Measurements from ENCODE around the gene PRPF40B.

The PRPF40B gene

DNA sequence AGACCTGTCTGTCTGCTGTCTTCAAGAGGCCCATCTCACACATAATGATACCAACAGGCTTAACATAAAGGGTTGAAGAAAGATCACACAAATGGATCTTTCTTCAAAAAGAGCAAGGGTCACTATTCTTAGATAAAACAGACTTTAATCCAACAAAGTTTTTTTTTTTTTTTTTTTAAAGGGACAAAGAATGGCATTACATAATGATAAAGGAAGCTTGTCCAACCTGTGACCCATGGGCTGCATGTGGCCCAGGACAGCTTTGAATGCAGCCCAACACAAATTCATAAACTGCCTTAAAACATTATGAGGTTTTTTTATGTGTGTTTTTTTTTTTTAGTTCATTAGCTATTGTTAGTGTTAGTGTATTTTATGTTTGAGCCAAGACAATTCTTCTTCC is 11.2 kb upstream of the PRPF40B start:
- Histone ChIP-seq H3K4me1 (ENCODE audit: control insufficient read depth, insufficient read depth, low read length) (no peaks in the 10 kb centered on the region), H3K27ac (ENCODE audit: low read depth, low read length) (no peak overlapping the region), H3K36me3 (ENCODE audit: control insufficient read depth, insufficient read depth, low read length) (no peaks in the 10 kb centered on the region), H3K9ac (ENCODE audit: low read depth, low read length) (no peak overlapping the region), H3K4me3 (ENCODE audit: low read depth, low read length) (no peak overlapping the region), H3K9me3 (ENCODE audit: control insufficient read depth, insufficient read depth, low read length) (no peaks in the 10 kb centered on the region), H3K27me3 (ENCODE audit: control insufficient read depth, insufficient read depth, low read length) (no peaks in the 10 kb centered on the region)

- H3K4me3 ChIP-seq (ENCODE audit: low read depth, low read length), result no peak overlapping the region
- no peak overlapping the region for H3K9ac ChIP-seq (ENCODE audit: low read depth, low read length)
- H3K27ac ChIP-seq (ENCODE audit: low read depth, low read length), result no peak overlapping the region
- peaks cover 7% of the 10 kb centered on the region; the same call in 1 of the 2 replicates for H3K4me1 ChIP-seq (ENCODE audit: control insufficient read depth, insufficient read depth, low read length)
- H3K9me3 ChIP-seq (ENCODE audit: control insufficient read depth, insufficient read depth, low read length), result no peaks in the 10 kb centered on the region
- no peaks in the 10 kb centered on the region for H3K36me3 ChIP-seq (ENCODE audit: control insufficient read depth, insufficient read depth, low read length)
- H3K27me3 ChIP-seq (ENCODE audit: control insufficient read depth, insufficient read depth, low read length), result no peaks in the 10 kb centered on the region
These were observed 7.6 kb upstream of the PRPF40B start for GRCh38 chr12:49615725-49616124.

- Histone ChIP-seq H3K4me3 (ENCODE audit: low read depth, low read length) (no peak overlapping the region), H3K27ac (ENCODE audit: low read depth, low read length) (no peak overlapping the region), H3K9me3 (ENCODE audit: control insufficient read depth, insufficient read depth, low read length) (no peaks in the 10 kb centered on the region), H3K36me3 (ENCODE audit: control insufficient read depth, insufficient read depth, low read length) (no peaks in the 10 kb centered on the region), H3K9ac (ENCODE audit: low read depth, low read length) (no peak overlapping the region), H3K27me3 (ENCODE audit: control insufficient read depth, insufficient read depth, low read length) (no peaks in the 10 kb centered on the region), H3K4me1 (ENCODE audit: control insufficient read depth, insufficient read depth, low read length) (peaks cover 10% of the 10 kb centered on the region; the same call in 1 of the 2 replicates)
These were observed 6.7 kb upstream of the PRPF40B start for GRCh38 chr12:49616533-49617219.

DNA sequence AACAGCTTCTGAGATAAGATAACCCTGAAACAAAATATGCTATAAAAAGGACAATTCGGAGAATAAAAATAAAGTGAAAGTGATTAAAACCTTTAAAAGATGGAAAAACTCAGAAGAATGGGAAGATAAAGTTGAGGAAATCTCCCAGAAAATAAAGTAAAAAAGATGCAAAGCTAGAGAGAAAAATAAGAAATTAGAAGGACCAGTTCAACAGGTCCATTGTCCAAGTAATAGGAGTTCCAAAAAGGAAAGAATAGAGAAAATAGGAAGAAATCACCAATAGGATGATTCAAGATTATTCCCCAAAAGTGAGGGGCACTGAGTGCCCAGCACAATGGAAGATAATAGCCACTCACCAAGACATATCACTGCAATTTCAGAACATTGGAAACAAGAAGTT is 4.8 kb upstream of the PRPF40B start:
- no peaks in the 10 kb centered on the region for H3K9me3 ChIP-seq (ENCODE audit: control insufficient read depth, insufficient read depth, low read length)
- peaks cover 18% of the 10 kb centered on the region; the same call in 1 of the 2 replicates for H3K4me1 ChIP-seq (ENCODE audit: control insufficient read depth, insufficient read depth, low read length)
- H3K4me3 ChIP-seq (ENCODE audit: low read depth, low read length), result no peak overlapping the region; the same call in 1 of the 2 replicates
- no peak overlapping the region for H3K9ac ChIP-seq (ENCODE audit: low read depth, low read length)
- H3K27me3 ChIP-seq (ENCODE audit: control insufficient read depth, insufficient read depth, low read length), result no peaks in the 10 kb centered on the region
- H3K27ac ChIP-seq (ENCODE audit: low read depth, low read length), result no peak overlapping the region
- no peaks in the 10 kb centered on the region for H3K36me3 ChIP-seq (ENCODE audit: control insufficient read depth, insufficient read depth, low read length)

DNA sequence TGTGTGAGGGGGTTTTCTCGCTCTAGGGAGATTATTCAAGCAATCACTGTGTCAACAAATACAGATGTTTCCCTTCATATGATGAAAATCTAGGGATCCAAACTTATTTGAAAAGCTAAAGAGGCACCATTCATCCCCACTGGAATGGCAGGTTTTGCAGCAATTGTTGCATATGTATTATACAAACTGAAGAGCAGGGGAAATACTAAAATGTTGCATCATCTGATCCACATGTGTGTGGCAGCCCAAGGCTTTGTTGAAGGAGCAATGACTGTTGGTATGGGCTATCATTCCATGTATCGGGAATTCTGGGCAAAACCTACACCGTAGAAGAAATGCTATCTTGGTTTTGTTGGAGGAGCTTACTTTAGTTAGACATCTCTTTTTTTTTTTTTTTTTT is 4.1 kb upstream of the PRPF40B start:
- H3K36me3 ChIP-seq (ENCODE audit: control insufficient read depth, insufficient read depth, low read length), result no peaks in the 10 kb centered on the region
- no peaks in the 10 kb centered on the region for H3K27me3 ChIP-seq (ENCODE audit: control insufficient read depth, insufficient read depth, low read length)
- no peaks in the 10 kb centered on the region for H3K9me3 ChIP-seq (ENCODE audit: control insufficient read depth, insufficient read depth, low read length)
- no peak overlapping the region for H3K27ac ChIP-seq (ENCODE audit: low read depth, low read length)
- H3K4me1 ChIP-seq (ENCODE audit: control insufficient read depth, insufficient read depth, low read length), result peaks cover 21% of the 10 kb centered on the region; the same call in 1 of the 2 replicates
- H3K9ac ChIP-seq (ENCODE audit: low read depth, low read length), result no peak overlapping the region
- no peak overlapping the region for H3K4me3 ChIP-seq (ENCODE audit: low read depth, low read length)

DNA sequence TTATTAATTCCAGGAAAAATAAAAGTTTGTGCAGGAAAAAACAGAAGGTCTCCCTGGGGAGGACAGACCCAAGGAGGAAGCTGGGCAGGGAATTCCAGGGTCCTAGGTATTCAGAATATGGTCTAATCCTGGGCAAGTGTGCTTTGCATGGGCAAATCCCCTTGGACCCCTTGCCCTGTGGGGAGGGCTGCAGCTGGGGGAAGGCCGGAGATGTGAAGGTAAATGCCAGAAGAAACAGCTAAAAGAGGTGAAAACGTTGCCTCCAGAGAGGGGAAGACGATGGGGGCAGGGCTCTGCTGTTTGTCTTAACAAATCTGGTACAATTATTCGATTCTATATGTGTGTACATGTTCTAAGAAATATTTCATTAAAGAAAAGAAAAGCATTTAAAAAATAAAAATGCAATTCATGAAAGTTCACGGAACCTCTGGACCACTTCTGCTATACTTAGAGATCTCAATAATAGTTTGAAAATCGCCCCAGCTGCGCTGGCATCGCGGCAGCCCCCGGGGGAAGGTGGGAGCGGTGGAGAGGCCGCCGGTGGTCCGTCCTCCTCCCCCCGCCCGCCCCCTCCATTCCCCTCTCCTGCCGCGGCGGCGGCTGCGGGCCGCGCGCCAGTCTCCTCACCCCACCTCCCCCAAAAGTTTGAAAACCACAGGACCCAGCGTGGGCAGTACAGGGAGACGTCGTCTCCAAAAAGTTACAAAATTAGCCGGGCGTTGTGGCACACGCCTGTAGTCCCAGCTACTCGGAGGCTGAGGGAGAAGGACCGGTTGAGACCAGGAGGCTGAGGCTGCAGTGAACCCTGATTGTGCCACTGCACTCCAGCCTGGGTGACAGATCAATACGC is 1.5 kb upstream of the PRPF40B start:
- Histone ChIP-seq H3K9ac (ENCODE audit: low read depth, low read length) (no peak overlapping the region), H3K27ac (ENCODE audit: low read depth, low read length) (peak overlapping the region; percentile 80), H3K4me3 (ENCODE audit: low read depth, low read length) (peak overlapping the region; percentile 91), H3K4me1 (ENCODE audit: control insufficient read depth, insufficient read depth, low read length) (peaks cover 21% of the 10 kb centered on the region; the same call in 1 of the 2 replicates), H3K36me3 (ENCODE audit: control insufficient read depth, insufficient read depth, low read length) (no peaks in the 10 kb centered on the region), H3K9me3 (ENCODE audit: control insufficient read depth, insufficient read depth, low read length) (no peaks in the 10 kb centered on the region), H3K27me3 (ENCODE audit: control insufficient read depth, insufficient read depth, low read length) (no peaks in the 10 kb centered on the region)

- Histone ChIP-seq H3K27me3 (ENCODE audit: control insufficient read depth, insufficient read depth, low read length) (no peaks in the 10 kb centered on the region), H3K9me3 (ENCODE audit: control insufficient read depth, insufficient read depth, low read length) (no peaks in the 10 kb centered on the region), H3K27ac (ENCODE audit: low read depth, low read length) (peak overlapping the region; percentile 80), H3K4me1 (ENCODE audit: control insufficient read depth, insufficient read depth, low read length) (peaks cover 21% of the 10 kb centered on the region; the same call in 1 of the 2 replicates), H3K36me3 (ENCODE audit: control insufficient read depth, insufficient read depth, low read length) (no peaks in the 10 kb centered on the region), H3K4me3 (ENCODE audit: low read depth, low read length) (peak overlapping the region; percentile 91), H3K9ac (ENCODE audit: low read depth, low read length) (peak overlapping the region; percentile 29; the same call in 1 of the 2 replicates)
These were observed 740 bp upstream of the PRPF40B start for GRCh38 chr12:49622501-49623141.

DNA sequence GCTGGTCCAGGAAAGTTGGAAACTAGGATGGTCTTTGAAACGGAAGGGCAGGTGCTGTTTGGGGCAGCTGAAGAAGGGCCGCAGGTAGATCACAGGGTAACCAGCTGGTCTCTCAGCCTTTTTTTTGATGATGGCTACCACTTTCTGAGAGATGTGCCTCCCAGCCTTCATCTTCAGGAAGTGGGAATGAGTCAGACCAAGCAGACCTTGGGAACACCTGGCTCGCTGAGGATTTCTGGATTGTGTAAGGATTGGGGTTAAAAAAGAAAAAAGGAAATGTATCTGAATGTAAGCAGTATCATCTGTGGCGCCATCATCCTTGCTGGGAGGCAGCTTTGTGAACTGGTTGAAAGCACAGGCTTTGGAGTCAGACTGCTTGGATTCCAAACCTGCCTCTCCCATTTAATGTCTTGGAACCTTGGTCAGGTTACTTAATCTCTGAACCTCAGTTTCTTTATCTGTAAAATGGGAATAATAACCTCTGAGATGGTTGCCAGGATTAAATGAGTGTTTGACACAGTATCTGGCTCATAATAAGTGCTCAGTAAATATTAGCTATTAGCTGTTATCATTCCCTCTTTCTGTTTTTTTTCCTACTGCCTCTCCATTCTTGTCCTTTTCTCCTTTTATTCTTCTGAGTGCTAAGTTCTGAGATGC is 1.7 kb downstream of the PRPF40B start:
- H3K27me3 ChIP-seq (ENCODE audit: control insufficient read depth, insufficient read depth, low read length), result no peaks in the 10 kb centered on the region
- no peaks in the 10 kb centered on the region for H3K36me3 ChIP-seq (ENCODE audit: control insufficient read depth, insufficient read depth, low read length)
- no peak overlapping the region for H3K9ac ChIP-seq (ENCODE audit: low read depth, low read length)
- peaks cover 13% of the 10 kb centered on the region; the same call in 1 of the 2 replicates for H3K4me1 ChIP-seq (ENCODE audit: control insufficient read depth, insufficient read depth, low read length)
- no peak overlapping the region for H3K4me3 ChIP-seq (ENCODE audit: low read depth, low read length)
- H3K27ac ChIP-seq (ENCODE audit: low read depth, low read length), result no peak overlapping the region
- H3K9me3 ChIP-seq (ENCODE audit: control insufficient read depth, insufficient read depth, low read length), result no peaks in the 10 kb centered on the region

GRCh38 chr12:49626169-49626835 is 2.9 kb downstream of the PRPF40B start:
- H3K4me3 ChIP-seq (ENCODE audit: low read depth, low read length), result no peak overlapping the region
- no peaks in the 10 kb centered on the region for H3K9me3 ChIP-seq (ENCODE audit: control insufficient read depth, insufficient read depth, low read length)
- H3K27ac ChIP-seq (ENCODE audit: low read depth, low read length), result no peak overlapping the region
- no peaks in the 10 kb centered on the region for H3K27me3 ChIP-seq (ENCODE audit: control insufficient read depth, insufficient read depth, low read length)
- no peaks in the 10 kb centered on the region for H3K36me3 ChIP-seq (ENCODE audit: control insufficient read depth, insufficient read depth, low read length)
- no peak overlapping the region for H3K9ac ChIP-seq (ENCODE audit: low read depth, low read length)
- H3K4me1 ChIP-seq (ENCODE audit: control insufficient read depth, insufficient read depth, low read length), result peaks cover 13% of the 10 kb centered on the region; the same call in 1 of the 2 replicates

DNA sequence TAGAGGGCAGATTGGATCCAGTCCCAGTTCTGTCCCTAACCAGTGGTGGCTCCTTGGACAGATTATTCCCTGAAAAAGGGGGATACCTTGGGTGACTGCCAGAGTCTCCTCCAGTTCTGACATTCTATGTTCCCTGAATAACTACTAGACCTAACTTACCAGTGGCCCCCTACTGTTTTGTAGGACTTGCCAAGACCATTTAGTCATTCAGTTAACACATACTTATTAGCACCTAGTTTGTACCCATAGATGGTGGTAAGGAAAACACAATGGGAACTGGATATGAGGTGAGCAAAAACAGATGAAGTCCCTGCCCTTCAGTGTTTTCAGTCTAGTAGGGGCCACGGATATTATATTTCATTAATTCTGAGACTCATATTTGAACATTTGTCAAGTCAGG is 3.5 kb downstream of the PRPF40B start:
- no peaks in the 10 kb centered on the region for H3K9me3 ChIP-seq (ENCODE audit: control insufficient read depth, insufficient read depth, low read length)
- peaks cover 4% of the 10 kb centered on the region; the same call in 1 of the 2 replicates for H3K36me3 ChIP-seq (ENCODE audit: control insufficient read depth, insufficient read depth, low read length)
- H3K27ac ChIP-seq (ENCODE audit: low read depth, low read length), result no peak overlapping the region
- H3K27me3 ChIP-seq (ENCODE audit: control insufficient read depth, insufficient read depth, low read length), result no peaks in the 10 kb centered on the region
- no peak overlapping the region for H3K4me3 ChIP-seq (ENCODE audit: low read depth, low read length)
- peaks cover 9% of the 10 kb centered on the region; the same call in 1 of the 2 replicates for H3K4me1 ChIP-seq (ENCODE audit: control insufficient read depth, insufficient read depth, low read length)
- H3K9ac ChIP-seq (ENCODE audit: low read depth, low read length), result no peak overlapping the region

Data from HUES48 (cell line).